ENCODE results near the gene KNOP1.

KNOP1 gene

DNA sequence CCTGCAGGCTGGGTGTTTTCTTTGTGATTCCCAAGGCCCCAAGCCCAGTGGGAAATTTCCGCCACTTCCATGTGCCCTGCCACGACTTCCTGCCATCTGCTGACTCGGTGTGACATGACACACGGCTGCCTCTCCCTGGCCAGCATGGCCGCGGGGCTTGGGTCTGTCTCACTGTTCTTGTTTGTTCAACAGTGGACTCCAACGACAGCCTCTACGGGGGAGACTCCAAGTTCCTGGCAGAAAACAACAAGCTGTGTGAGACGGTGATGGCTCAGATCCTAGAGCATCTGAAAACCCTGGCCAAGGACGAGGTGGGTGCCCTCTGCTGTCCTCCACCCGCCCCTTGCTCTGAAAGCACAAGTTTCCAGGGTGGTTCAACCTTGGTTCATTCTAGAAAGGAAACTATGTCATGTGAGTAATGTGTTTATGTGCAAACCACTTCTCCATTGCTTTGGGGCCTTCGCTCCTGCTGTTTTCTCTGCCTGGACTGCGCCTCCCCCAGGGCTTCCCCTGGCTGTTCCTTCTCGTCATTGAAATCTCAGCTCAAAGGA lies 26.8 kb downstream of the KNOP1 start:
- ChIA-PET POLR2A (ENCODE audit: low non-redundant PET) (no interaction called here), CTCF (no interaction called here)
- DNase-seq (ENCODE audit: low spot score), result no peak
- TF ChIP-seq, protein P1, sequence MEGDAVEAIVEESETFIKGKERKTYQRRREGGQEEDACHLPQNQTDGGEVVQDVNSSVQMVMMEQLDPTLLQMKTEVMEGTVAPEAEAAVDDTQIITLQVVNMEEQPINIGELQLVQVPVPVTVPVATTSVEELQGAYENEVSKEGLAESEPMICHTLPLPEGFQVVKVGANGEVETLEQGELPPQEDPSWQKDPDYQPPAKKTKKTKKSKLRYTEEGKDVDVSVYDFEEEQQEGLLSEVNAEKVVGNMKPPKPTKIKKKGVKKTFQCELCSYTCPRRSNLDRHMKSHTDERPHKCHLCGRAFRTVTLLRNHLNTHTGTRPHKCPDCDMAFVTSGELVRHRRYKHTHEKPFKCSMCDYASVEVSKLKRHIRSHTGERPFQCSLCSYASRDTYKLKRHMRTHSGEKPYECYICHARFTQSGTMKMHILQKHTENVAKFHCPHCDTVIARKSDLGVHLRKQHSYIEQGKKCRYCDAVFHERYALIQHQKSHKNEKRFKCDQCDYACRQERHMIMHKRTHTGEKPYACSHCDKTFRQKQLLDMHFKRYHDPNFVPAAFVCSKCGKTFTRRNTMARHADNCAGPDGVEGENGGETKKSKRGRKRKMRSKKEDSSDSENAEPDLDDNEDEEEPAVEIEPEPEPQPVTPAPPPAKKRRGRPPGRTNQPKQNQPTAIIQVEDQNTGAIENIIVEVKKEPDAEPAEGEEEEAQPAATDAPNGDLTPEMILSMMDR (conservative IDR thresholded peaks at IDR 0.05; ENCODE audit: low read depth), result no peak
- no peak overlapping the region for H3K27ac ChIP-seq

DNA sequence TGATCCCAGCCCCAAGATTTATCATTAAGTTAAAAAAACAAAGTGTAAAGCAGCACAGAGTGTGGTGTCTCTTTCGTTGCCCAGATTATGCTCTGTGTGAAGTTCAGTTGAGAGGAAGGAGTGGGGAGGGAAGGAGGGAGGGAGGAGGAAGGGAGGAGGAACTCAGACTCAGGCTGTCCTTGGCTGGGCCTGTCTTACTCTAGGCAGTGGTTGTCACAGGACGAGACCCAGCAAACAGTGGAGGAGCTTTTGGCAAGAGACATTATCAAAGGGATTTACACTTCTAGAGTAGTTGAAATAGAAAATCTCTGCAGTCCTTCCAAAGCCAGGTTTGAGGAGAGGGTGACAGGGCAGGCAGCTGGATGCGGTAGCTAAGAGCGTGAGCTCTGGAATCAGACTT lies 27.8 kb downstream of the KNOP1 start:
- TF ChIP-seq, protein P1 (conservative IDR thresholded peaks at IDR 0.05; ENCODE audit: low read depth), result no peak
- H3K27ac ChIP-seq, result no peak overlapping the region
- CTCF ChIA-PET, result no interaction called here
- DNase-seq (ENCODE audit: low spot score), result no peak
- POLR2A ChIA-PET (ENCODE audit: low non-redundant PET), result interaction anchor here (0.5 kb wide), 1 partner anchor 34 kb away, joined by 3 read pairs; no protein-coding TSS in a partner anchor

DNA sequence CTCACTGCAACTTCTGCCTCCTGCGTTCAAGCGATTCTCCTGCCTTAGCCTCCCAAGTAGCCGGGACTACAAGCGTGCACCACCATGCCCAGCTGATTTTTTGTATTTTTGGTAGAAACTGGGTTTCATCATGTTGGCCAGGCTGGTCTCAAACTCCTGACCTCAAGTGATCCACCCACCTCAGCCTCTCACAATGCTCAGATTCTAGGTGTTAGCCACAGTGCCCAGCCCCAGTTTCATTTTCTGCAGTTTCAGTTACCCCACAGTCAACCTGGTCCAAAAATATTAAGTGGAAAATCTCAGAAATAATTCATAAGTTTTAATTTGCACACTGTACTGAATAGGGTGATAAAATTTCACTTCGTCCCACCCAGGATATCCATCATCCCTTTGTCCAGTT lies 28.7 kb downstream of the KNOP1 start:
- ChIA-PET CTCF (no interaction called here), POLR2A (ENCODE audit: low non-redundant PET) (no interaction called here)
- TF ChIP-seq, protein P1 (conservative IDR thresholded peaks at IDR 0.05; ENCODE audit: low read depth), result no peak
- DNase-seq (ENCODE audit: low spot score), result no peak
- no peak overlapping the region for H3K27ac ChIP-seq

DNA sequence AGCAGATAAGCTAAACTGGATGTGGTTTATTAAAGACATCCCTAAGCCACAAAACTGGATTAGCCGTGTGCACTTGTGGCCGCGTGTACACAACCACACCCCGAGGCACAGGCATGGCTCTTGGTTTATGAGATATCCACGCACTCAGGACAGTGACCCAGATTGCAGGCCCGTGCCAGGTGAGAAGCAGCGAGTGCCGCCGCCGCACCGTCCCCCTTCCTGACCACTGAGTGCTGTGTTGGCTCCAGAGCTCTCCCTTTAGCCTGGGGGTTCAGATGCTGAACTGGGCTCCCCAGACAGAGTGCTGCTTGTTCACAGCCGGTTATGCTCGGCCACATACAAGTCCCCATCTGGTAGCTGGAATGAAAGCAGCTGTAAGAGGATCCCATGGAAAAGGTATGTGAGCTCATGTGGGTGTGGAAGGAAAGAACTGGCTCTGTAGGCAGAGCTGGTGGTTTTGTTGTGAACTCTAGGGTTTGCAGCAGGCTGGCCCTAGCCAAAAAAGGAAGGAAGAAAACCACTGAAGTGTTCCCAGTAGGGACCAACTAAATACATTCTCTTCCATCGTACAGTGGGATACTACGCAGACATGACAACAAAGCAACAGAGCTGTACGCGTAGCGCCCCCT lies 29.5 kb downstream of the KNOP1 start:
- ChIA-PET CTCF (interaction anchor here (0.5 to 0.8 kb wide), 3 partner anchors 14 to 1086 kb away, joined by 3 to 4 read pairs (median 3); no protein-coding TSS in a partner anchor), POLR2A (ENCODE audit: low non-redundant PET) (no interaction called here)
- TF ChIP-seq, protein P1 (conservative IDR thresholded peaks at IDR 0.05; ENCODE audit: low read depth), result no peak
- DNase-seq (ENCODE audit: low spot score), result no peak
- no peak overlapping the region for H3K27ac ChIP-seq

DNA sequence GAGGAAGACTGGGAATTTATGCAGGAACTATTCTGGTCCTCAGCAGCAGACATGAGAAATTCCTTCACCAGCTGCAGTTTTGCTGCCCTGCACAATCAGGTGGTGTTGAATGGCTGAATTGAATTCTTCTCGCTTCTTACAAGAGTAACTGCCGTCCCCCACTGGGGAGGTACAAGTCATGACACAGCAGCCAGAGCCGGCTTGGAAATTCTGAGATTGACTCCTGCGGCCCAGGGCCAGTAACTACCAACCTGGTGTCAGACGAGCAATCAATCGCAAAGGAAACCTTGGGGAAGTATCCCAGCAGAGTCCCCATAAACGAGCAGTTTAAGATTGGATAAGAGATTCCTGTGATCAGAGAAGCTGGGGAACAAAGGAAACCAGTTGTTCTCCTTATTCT lies 30.7 kb downstream of the KNOP1 start:
- ChIA-PET POLR2A (ENCODE audit: low non-redundant PET) (no interaction called here), CTCF (no interaction called here)
- no peak overlapping the region for H3K27ac ChIP-seq
- TF ChIP-seq, protein P1 (conservative IDR thresholded peaks at IDR 0.05; ENCODE audit: low read depth), result no peak
- no peak for DNase-seq (ENCODE audit: low spot score)

DNA sequence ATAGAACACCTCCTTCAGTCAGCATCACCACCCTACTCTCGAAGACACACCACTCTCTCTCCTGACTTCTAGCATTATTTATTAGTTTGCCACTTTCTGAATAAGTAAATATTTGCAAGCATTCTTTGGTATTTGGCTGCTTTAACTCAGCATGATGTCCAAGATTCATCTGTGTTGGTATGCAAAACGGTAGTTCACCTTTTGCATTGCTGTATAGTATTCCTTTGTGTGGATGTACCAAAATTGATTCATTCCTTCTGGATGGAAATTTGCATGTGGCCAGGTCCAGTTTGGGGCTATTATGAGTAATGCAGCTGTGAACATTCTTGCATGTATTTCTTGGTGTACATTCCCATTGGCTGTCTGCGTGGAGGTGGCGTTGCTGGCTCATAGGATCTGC lies 32.9 kb downstream of the KNOP1 start:
- ChIA-PET POLR2A (ENCODE audit: low non-redundant PET) (no interaction called here), CTCF (interaction anchor here (0.6 kb wide), 1 partner anchor 66 kb away, joined by 3 read pairs; no protein-coding TSS in a partner anchor)
- TF ChIP-seq, protein P1 (conservative IDR thresholded peaks at IDR 0.05; ENCODE audit: low read depth), result no peak
- no peak for DNase-seq (ENCODE audit: low spot score)
- no peak overlapping the region for H3K27ac ChIP-seq
